ENCODE results near the gene TNFSF18. TPM values are rescaled to one million over a fixed set of nuclear protein-coding genes. Genes with fewer than 3 reads are reported as not detected.

TNFSF18 gene
- polyA plus RNA-seq, 3 donors: not detected

GRCh38 chr1:173064011-173064410 is 13.3 kb upstream of the TNFSF18 start:
- Mint-ChIP-seq H3K9me3 (peaks cover 0 to 3% (median 0%) of the 10 kb centered on the region in 7 donors), H3K27me3 (ENCODE audit: low read depth in 3 of 3) (no peaks in the 10 kb centered on the region), H3K36me3 (no peaks in the 10 kb centered on the region), H3K27ac (peak overlapping the region in 1 of 7 donors; percentile 27), H3K4me1 (no peaks in the 10 kb centered on the region), H3K4me3 (no peak overlapping the region)
- Histone ChIP-seq H3K79me2 (ENCODE audit: insufficient read depth, low read length) (no peaks in the 10 kb centered on the region), H3K9ac (ENCODE audit: insufficient read depth, low read length, poor library complexity, severe bottlenecking) (no peak overlapping the region), H3K4me2 (replicated peaks; ENCODE audit: extremely low read depth, low read length, poor library complexity, severe bottlenecking) (no peak overlapping the region), H3K36me3 (replicated peaks in 1 of 2; ENCODE audit: control insufficient read depth in 1 of 2, insufficient read depth in 2 of 2, low read length in 2 of 2) (no peaks in the 10 kb centered on the region), H2AFZ (ENCODE audit: insufficient read depth, low read depth, low read length, poor library complexity, severe bottlenecking) (no peak overlapping the region), H3K4me3 (replicated peaks in 1 of 3; ENCODE audit: low read depth in 2 of 3, low read length in 3 of 3) (no peak overlapping the region), H3K27ac (ENCODE audit: low read depth in 1 of 2, low read length in 2 of 2) (no peak overlapping the region), H3K9me3 (replicated peaks in 1 of 2; ENCODE audit: control insufficient read depth in 1 of 2, insufficient read depth in 1 of 2, low read length in 2 of 2) (no peaks in the 10 kb centered on the region), H3K4me1 (ENCODE audit: control insufficient read depth in 1 of 2, insufficient read depth in 2 of 2, low read length in 2 of 2) (no peaks in the 10 kb centered on the region), H3K27me3 (ENCODE audit: control insufficient read depth in 2 of 2, insufficient read depth in 2 of 2, low read length in 2 of 2) (no peaks in the 10 kb centered on the region), H4K20me1 (ENCODE audit: insufficient read depth, low read length) (no peaks in the 10 kb centered on the region)
- WGBS (ENCODE audit: insufficient coverage): 92% methylated on average over 2 of the region's 3 CpGs
- TF ChIP-seq CTCF (IDR thresholded peaks at IDR 0.05): no peak
- no peak for DNase-seq
- intact Hi-C loops (cut with micrococcal nuclease): no loop called here

- H3K9ac ChIP-seq (ENCODE audit: insufficient read depth, low read length, poor library complexity, severe bottlenecking): no peak overlapping the region
Measured at GRCh38 chr1:173063171-173063570, 12.4 kb upstream of the TNFSF18 start.

More at GRCh38 chr1:173063171-173063570, 12.4 kb upstream of the TNFSF18 start:
- no peaks in the 10 kb centered on the region for H3K36me3 Mint-ChIP-seq
- H3K4me3 Mint-ChIP-seq: no peak overlapping the region
- no peaks in the 10 kb centered on the region for H3K79me2 ChIP-seq (ENCODE audit: insufficient read depth, low read length)
- WGBS (ENCODE audit: insufficient coverage): 100% methylated on average over 1 of the region's 1 CpG
- H3K4me1 Mint-ChIP-seq: peaks cover under 1% of the 10 kb centered on the region
- no peaks in the 10 kb centered on the region for H4K20me1 ChIP-seq (ENCODE audit: insufficient read depth, low read length)
- H3K27me3 Mint-ChIP-seq (ENCODE audit: low read depth in 3 of 3): no peaks in the 10 kb centered on the region
- H3K9me3 Mint-ChIP-seq: peaks cover 0 to 3% (median 0%) of the 10 kb centered on the region in 7 donors
- no peak overlapping the region for H3K27ac Mint-ChIP-seq
- intact Hi-C loops (cut with micrococcal nuclease): no loop called here
- no peaks in the 10 kb centered on the region for H3K36me3 ChIP-seq (replicated peaks in 1 of 2; ENCODE audit: control insufficient read depth in 1 of 2, insufficient read depth in 2 of 2, low read length in 2 of 2)
- no peak overlapping the region for H3K4me2 ChIP-seq (replicated peaks; ENCODE audit: extremely low read depth, low read length, poor library complexity, severe bottlenecking)
- H3K4me3 ChIP-seq (replicated peaks in 1 of 3; ENCODE audit: low read depth in 2 of 3, low read length in 3 of 3): no peak overlapping the region
- H2AFZ ChIP-seq (ENCODE audit: insufficient read depth, low read depth, low read length, poor library complexity, severe bottlenecking): no peak overlapping the region
- no peak overlapping the region for H3K27ac ChIP-seq (ENCODE audit: low read depth in 1 of 2, low read length in 2 of 2)
- no peaks in the 10 kb centered on the region for H3K9me3 ChIP-seq (replicated peaks in 1 of 2; ENCODE audit: control insufficient read depth in 1 of 2, insufficient read depth in 1 of 2, low read length in 2 of 2)
- TF ChIP-seq CTCF (IDR thresholded peaks at IDR 0.05): no peak
- no peak for DNase-seq
- no peaks in the 10 kb centered on the region for H3K4me1 ChIP-seq (ENCODE audit: control insufficient read depth in 1 of 2, insufficient read depth in 2 of 2, low read length in 2 of 2)
- no peaks in the 10 kb centered on the region for H3K27me3 ChIP-seq (ENCODE audit: control insufficient read depth in 2 of 2, insufficient read depth in 2 of 2, low read length in 2 of 2)
